GM23338 (cell line): ENCODE data around the gene MCEE.
"Not testable (repeated sequence)": the region's sequence is repeated elsewhere in the genome, so short reads cannot be mapped to it uniquely, and the experiment has no call there.

Source experiments
- CREB1 ChIP-seq: fragments of 250-450 bp; sonication (Bioruptor Pico); IDR thresholded peaks from 2 replicates; pipeline ENCODE4 v1.5.0; 2020; ENCODE audit warnings: low read depth, mild to moderate bottlenecking, moderate library complexity
- EZH2 ChIP-seq: fragments of 200-600 bp; sonication (generic); IDR thresholded peaks from one replicate; pipeline ENCODE4 v1.8.0; 2017; ENCODE audit warnings: antibody characterized with exemption, mild to moderate bottlenecking, low read depth; ENCODE audit not compliant: unreplicated experiment
- EZH2phosphoT487 ChIP-seq: fragments of 200-600 bp; sonication (generic); IDR thresholded peaks from one replicate; pipeline ENCODE4 v1.8.1; 2018; ENCODE audit warnings: antibody characterized with exemption; ENCODE audit not compliant: unreplicated experiment
- JUNB ChIP-seq: IDR thresholded peaks from one replicate; pipeline ENCODE4 v1.6.1; 2016; ENCODE audit warnings: antibody characterized with exemption; ENCODE audit not compliant: unreplicated experiment
- POLR2AphosphoS5 ChIP-seq: IDR thresholded peaks from 2 replicates; pipeline ENCODE4 v1.6.1; 2016; ENCODE audit warnings: antibody characterized with exemption, low read depth
- STAT1 ChIP-seq: IDR thresholded peaks from one replicate; pipeline ENCODE4 v1.6.1; 2016; ENCODE audit warnings: antibody characterized with exemption; ENCODE audit not compliant: unreplicated experiment
- ZNF114 ChIP-seq: fragments of 250-450 bp; sonication (Bioruptor Pico); IDR thresholded peaks from 2 replicates; pipeline ENCODE4 v1.5.0; 2020; ENCODE audit warnings: mild to moderate bottlenecking, moderate library complexity
- ZNF331 ChIP-seq: fragments of 250-450 bp; sonication (Bioruptor Pico); IDR thresholded peaks from 2 replicates; pipeline ENCODE4 v1.5.0; 2020; ENCODE audit warnings: low read depth, mild to moderate bottlenecking, moderate library complexity
- TF ChIP-seq, protein P1 (sequence below), 2 experiments: fragments of 200-600 bp in 1 of 2; sonication (generic) in 1 of 2; conservative IDR thresholded peaks; 2 replicates each; pipeline versions ENCODE4 v1.5.1 to v1.6.1; 2016 to 2017; ENCODE audit warnings: antibody characterized with exemption in 2 of 2, low read depth in 2 of 2, mild to moderate bottlenecking in 2 of 2, moderate library complexity in 1 of 2
- TF ChIP-seq, protein P2 (sequence below): IDR thresholded peaks from 2 replicates; pipeline ENCODE4 v1.6.1; 2016; ENCODE audit warnings: antibody characterized with exemption
- TF ChIP-seq, protein P3 (sequence below): IDR thresholded peaks from one replicate; pipeline ENCODE4 v1.6.1; 2018; ENCODE audit warnings: antibody characterized with exemption; ENCODE audit not compliant: unreplicated experiment

DNA sequence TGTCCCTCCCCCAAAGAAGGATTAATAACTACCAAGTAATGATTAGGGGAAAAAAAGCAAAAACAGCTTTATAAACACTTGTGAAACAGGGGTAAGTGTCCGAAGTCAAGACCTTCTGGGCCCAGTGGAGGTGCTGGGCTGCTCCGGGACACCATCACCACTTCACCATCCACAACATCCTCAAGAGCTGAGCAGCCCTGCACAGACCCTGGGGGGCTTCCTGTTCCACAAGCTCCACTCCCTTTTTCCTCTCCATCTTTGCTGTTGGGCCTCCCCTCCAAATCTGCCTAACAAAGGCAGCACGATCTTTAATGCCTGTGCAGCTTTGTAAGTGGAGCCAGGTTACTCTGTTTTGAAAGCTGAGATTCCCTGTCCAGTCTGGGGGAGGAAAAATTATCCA lies 46.7 kb downstream of the MCEE start:
- TF ChIP-seq, protein P1, sequence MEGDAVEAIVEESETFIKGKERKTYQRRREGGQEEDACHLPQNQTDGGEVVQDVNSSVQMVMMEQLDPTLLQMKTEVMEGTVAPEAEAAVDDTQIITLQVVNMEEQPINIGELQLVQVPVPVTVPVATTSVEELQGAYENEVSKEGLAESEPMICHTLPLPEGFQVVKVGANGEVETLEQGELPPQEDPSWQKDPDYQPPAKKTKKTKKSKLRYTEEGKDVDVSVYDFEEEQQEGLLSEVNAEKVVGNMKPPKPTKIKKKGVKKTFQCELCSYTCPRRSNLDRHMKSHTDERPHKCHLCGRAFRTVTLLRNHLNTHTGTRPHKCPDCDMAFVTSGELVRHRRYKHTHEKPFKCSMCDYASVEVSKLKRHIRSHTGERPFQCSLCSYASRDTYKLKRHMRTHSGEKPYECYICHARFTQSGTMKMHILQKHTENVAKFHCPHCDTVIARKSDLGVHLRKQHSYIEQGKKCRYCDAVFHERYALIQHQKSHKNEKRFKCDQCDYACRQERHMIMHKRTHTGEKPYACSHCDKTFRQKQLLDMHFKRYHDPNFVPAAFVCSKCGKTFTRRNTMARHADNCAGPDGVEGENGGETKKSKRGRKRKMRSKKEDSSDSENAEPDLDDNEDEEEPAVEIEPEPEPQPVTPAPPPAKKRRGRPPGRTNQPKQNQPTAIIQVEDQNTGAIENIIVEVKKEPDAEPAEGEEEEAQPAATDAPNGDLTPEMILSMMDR (conservative IDR thresholded peaks at IDR 0.05; ENCODE audit: low read depth in 2 of 2) = not testable (repeated sequence)
- TF ChIP-seq, protein P2, sequence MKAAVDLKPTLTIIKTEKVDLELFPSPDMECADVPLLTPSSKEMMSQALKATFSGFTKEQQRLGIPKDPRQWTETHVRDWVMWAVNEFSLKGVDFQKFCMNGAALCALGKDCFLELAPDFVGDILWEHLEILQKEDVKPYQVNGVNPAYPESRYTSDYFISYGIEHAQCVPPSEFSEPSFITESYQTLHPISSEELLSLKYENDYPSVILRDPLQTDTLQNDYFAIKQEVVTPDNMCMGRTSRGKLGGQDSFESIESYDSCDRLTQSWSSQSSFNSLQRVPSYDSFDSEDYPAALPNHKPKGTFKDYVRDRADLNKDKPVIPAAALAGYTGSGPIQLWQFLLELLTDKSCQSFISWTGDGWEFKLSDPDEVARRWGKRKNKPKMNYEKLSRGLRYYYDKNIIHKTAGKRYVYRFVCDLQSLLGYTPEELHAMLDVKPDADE = not testable (repeated sequence)
- not testable (repeated sequence) for TF ChIP-seq JUNB; EZH2; POLR2AphosphoS5; CREB1 (CRISPR knock-in tag); STAT1; EZH2phosphoT487; ZNF331; ZNF114 (CRISPR knock-in tag)
- TF ChIP-seq, protein P3, sequence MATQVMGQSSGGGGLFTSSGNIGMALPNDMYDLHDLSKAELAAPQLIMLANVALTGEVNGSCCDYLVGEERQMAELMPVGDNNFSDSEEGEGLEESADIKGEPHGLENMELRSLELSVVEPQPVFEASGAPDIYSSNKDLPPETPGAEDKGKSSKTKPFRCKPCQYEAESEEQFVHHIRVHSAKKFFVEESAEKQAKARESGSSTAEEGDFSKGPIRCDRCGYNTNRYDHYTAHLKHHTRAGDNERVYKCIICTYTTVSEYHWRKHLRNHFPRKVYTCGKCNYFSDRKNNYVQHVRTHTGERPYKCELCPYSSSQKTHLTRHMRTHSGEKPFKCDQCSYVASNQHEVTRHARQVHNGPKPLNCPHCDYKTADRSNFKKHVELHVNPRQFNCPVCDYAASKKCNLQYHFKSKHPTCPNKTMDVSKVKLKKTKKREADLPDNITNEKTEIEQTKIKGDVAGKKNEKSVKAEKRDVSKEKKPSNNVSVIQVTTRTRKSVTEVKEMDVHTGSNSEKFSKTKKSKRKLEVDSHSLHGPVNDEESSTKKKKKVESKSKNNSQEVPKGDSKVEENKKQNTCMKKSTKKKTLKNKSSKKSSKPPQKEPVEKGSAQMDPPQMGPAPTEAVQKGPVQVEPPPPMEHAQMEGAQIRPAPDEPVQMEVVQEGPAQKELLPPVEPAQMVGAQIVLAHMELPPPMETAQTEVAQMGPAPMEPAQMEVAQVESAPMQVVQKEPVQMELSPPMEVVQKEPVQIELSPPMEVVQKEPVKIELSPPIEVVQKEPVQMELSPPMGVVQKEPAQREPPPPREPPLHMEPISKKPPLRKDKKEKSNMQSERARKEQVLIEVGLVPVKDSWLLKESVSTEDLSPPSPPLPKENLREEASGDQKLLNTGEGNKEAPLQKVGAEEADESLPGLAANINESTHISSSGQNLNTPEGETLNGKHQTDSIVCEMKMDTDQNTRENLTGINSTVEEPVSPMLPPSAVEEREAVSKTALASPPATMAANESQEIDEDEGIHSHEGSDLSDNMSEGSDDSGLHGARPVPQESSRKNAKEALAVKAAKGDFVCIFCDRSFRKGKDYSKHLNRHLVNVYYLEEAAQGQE = not testable (repeated sequence)
